GM12878 (cell line): ENCODE data around the gene MYO15B. TPM values are rescaled to one million over a fixed set of nuclear protein-coding genes. Genes with fewer than 3 reads are reported as not detected.

Experiments
- ATAC-seq: fragments of 200-7000 bp; cut with Tn5 transposase; 3 replicates; pipeline ENCODE4 v1.9.1; 2020; ENCODE audit warnings: mild to moderate bottlenecking, moderate library complexity
- BruUV-seq: library from RNA; stranded (reverse); fragments of 400-500 nt; replicated peaks from 2 replicates; lab custom pipeline; 2021; lab: Mats Ljungman, UMichigan
- CTCF ChIA-PET: fragments of 300-600 bp; sonication (Branson Sonifier 250); formaldehyde crosslinking; extraction: SDS; loops from one replicate; lab custom pipeline; 2021; ENCODE audit warnings: inconsistent platforms; lab: Yijun Ruan, JAX
- POLR2A ChIA-PET: fragments of 350-600 bp; formaldehyde crosslinking; extraction: SDS; loops from one replicate; lab custom pipeline; 2021; ENCODE audit warnings: inconsistent platforms; lab: Charles Lee
- RAD21 ChIA-PET: fragments of 300-600 bp; sonication (Branson Sonifier 250); formaldehyde crosslinking; loops from one replicate; lab custom pipeline; 2023; ENCODE audit warnings: antibody characterized with exemption; ENCODE audit not compliant: unreplicated experiment; lab: Charles Lee
- SMC1A ChIA-PET: fragments of 300-600 bp; sonication (Branson Sonifier 250); formaldehyde crosslinking; loops from one replicate; lab custom pipeline; 2023; ENCODE audit not compliant: unreplicated experiment, uncharacterized antibody; lab: Charles Lee
- DNase-seq: peaks from one replicate; pipeline ENCODE4 v3.0.0-alpha.2; 2011; ENCODE audit warnings: low read depth, low spot score
- FAIRE-seq: peaks from 3 replicates; lab custom pipeline; 2011; peaks lifted over from hg19 to GRCh38; lab: Jason Lieb, UNC
- H2AFZ ChIP-seq: 2 replicates; pipeline ENCODE4 v1.6.0; 2011; ENCODE audit warnings: low read depth, low read length, control low read depth; ENCODE audit not compliant: control insufficient read depth
- H3K27ac ChIP-seq: 2 replicates; pipeline ENCODE4 v1.5.1; 2011; ENCODE audit warnings: control low read depth; ENCODE audit not compliant: control insufficient read depth, insufficient read depth
- H3K27me3 ChIP-seq, 2 experiments: replicated peaks in 1 of 2; 2 replicates each; pipeline versions ENCODE4 v1.6.0 to v1.6.1; 2011; ENCODE audit warnings: low read length in 1 of 2; ENCODE audit not compliant: control insufficient read depth in 2 of 2, insufficient read depth in 2 of 2
- H3K36me3 ChIP-seq, 2 experiments: 2 replicates each; pipeline ENCODE4 v1.5.1; 2011; ENCODE audit warnings: low read length in 1 of 2; ENCODE audit not compliant: control insufficient read depth in 2 of 2, insufficient read depth in 2 of 2
- H3K4me1 ChIP-seq: 2 replicates; pipeline ENCODE4 v1.6.1; 2011; ENCODE audit warnings: mild to moderate bottlenecking, low read length, moderate library complexity, mixed read lengths; ENCODE audit not compliant: control insufficient read depth, insufficient read depth
- H3K4me2 ChIP-seq: 2 replicates; pipeline ENCODE4 v1.6.0; 2011; ENCODE audit warnings: control low read depth; ENCODE audit not compliant: control insufficient read depth, insufficient read depth
- H3K4me3 ChIP-seq: fragments of 200-600 bp; sonication (generic); 2 replicates; pipeline ENCODE4 v1.5.1; 2016
- H3K79me2 ChIP-seq: 2 replicates; pipeline ENCODE4 v1.6.0; 2011; ENCODE audit warnings: low read length; ENCODE audit not compliant: control insufficient read depth, insufficient read depth
- H3K9ac ChIP-seq: 2 replicates; pipeline ENCODE4 v1.8.0; 2011; ENCODE audit warnings: low read length, control low read depth, mixed read lengths; ENCODE audit not compliant: control insufficient read depth, insufficient read depth
- H3K9me3 ChIP-seq: replicated peaks from 3 replicates; pipeline ENCODE4 v1.5.1; 2011; ENCODE audit warnings: mild to moderate bottlenecking, low read length; ENCODE audit not compliant: control insufficient read depth, insufficient read depth
- H4K20me1 ChIP-seq: 2 replicates; pipeline ENCODE4 v1.6.0; 2011; ENCODE audit not compliant: control insufficient read depth, insufficient read depth
- CBX3 ChIP-seq: fragments of 200-600 bp; sonication (generic); IDR thresholded peaks from 2 replicates; pipeline ENCODE4 v1.6.1; 2016; ENCODE audit warnings: low read depth, borderline replicate concordance
- DPF2 ChIP-seq: fragments of 450-650 bp; IDR thresholded peaks from 2 replicates; pipeline ENCODE4 v1.6.1; 2017; ENCODE audit warnings: mild to moderate bottlenecking
- EP300 ChIP-seq, 2 experiments: fragments of 150-350 bp in 1 of 2; IDR thresholded peaks; 2 replicates each; pipeline ENCODE4 v1.6.1; 2011 to 2012; ENCODE audit warnings: low read depth in 2 of 2, low read length in 2 of 2, borderline replicate concordance in 1 of 2, improper control_type of control experiment in 1 of 2, inconsistent platforms in 1 of 2; ENCODE audit not compliant: control insufficient read depth in 1 of 2
- HDAC6 ChIP-seq: fragments of 200-600 bp; sonication (generic); IDR thresholded peaks from one replicate; pipeline ENCODE4 v1.8.0; 2017; ENCODE audit warnings: antibody characterized with exemption; ENCODE audit not compliant: unreplicated experiment
- IRF4 ChIP-seq: IDR thresholded peaks from 2 replicates; pipeline ENCODE4 v1.6.1; 2011; ENCODE audit warnings: low read depth, low read length
- SMAD5 ChIP-seq: IDR thresholded peaks from 2 replicates; pipeline ENCODE4 v1.6.1; 2016; ENCODE audit warnings: antibody characterized with exemption, low read depth
- SREBF2 ChIP-seq: IDR thresholded peaks from 2 replicates; pipeline ENCODE4 v1.6.1; 2012; ENCODE audit warnings: mild to moderate bottlenecking, low read length
- ZNF384 ChIP-seq: IDR thresholded peaks from 2 replicates; pipeline ENCODE4 v1.6.1; 2012; ENCODE audit warnings: low read depth, mild to moderate bottlenecking, low read length, improper control_type of control experiment, borderline replicate concordance
- WGBS: methylation state at CpG from one replicate; pipeline ENCODE4 v1.1.6; 2016; ENCODE audit warnings: low lambda C conversion rate; ENCODE audit not compliant: insufficient replicate concordance, insufficient coverage; ENCODE audit errors: missing lambda C conversion rate; 5-methylcytosine and 5-hydroxymethylcytosine counted together
- in situ Hi-C: fragments of 300-500 bp; cut with MboI; formaldehyde crosslinking; loops from 9 replicates; pipeline ENCODE4 v1.14.3; 2018; ENCODE audit warnings: mixed read lengths
- intact Hi-C: fragments of 100-400 bp; cut with micrococcal nuclease; formaldehyde crosslinking; loops from one replicate; pipeline ENCODE4 v1.14.2; 2022; ENCODE audit not compliant: unreplicated experiment
- polyA plus RNA-seq, 11 experiments: library from polyadenylated mRNA; depleted of rRNA in 4 of 11; unstranded in 6 of 11; stranded (reverse) in 5 of 11; fragments of >200 nt; fragmentation: Nextera tagmentation in 4 of 11; fragmentation: Illumina TruSeq in 1 of 11; extraction: Ambion mirVana in 4 of 11; extraction: Trizol in 1 of 11; gene quantifications; 1 replicate in 1 of 11; 2 replicates in 10 of 11; pipeline versions ENCODE4 v1.2.1 to v1.2.3, GENCODE V29; 2011 to 2016; ENCODE audit warnings: inconsistent platforms in 2 of 11, missing spikeins in 2 of 11, low read depth in 1 of 11
- total RNA-seq, 4 experiments: library from RNA; depleted of rRNA in 3 of 4; stranded (reverse); fragments of >200 nt in 3 of 4; fragmentation: Illumina TruSeq in 1 of 4; extraction: Trizol in 1 of 4; gene quantifications; 2 replicates each; pipeline versions ENCODE4 v1.2.1 to v1.2.3, GENCODE V29; 2013 to 2021
- TF ChIP-seq, protein P1 (sequence below): fragments of 450-650 bp; IDR thresholded peaks from 2 replicates; pipeline ENCODE4 v1.6.1; 2017; ENCODE audit warnings: borderline replicate concordance
- TF ChIP-seq, protein P2 (sequence below): fragments of 450-650 bp; formaldehyde crosslinking; IDR thresholded peaks from 2 replicates; pipeline ENCODE4 v1.4.0; 2020; ENCODE audit warnings: mild to moderate bottlenecking, moderate library complexity
- TF ChIP-seq, protein P3 (sequence below): IDR thresholded peaks from 2 replicates; pipeline ENCODE4 v1.6.1; 2012; ENCODE audit warnings: improper control_type of control experiment, low read depth, low read length; ENCODE audit not compliant: insufficient replicate concordance

The MYO15B gene
- total and polyA plus RNA-seq, 10 of the 15 experiments (the other 5 are each of a cell fraction or from before 2014, with no cell fraction given), result 0.67 to 15.4 (median 2.3) TPM; not detected in 1

DNA sequence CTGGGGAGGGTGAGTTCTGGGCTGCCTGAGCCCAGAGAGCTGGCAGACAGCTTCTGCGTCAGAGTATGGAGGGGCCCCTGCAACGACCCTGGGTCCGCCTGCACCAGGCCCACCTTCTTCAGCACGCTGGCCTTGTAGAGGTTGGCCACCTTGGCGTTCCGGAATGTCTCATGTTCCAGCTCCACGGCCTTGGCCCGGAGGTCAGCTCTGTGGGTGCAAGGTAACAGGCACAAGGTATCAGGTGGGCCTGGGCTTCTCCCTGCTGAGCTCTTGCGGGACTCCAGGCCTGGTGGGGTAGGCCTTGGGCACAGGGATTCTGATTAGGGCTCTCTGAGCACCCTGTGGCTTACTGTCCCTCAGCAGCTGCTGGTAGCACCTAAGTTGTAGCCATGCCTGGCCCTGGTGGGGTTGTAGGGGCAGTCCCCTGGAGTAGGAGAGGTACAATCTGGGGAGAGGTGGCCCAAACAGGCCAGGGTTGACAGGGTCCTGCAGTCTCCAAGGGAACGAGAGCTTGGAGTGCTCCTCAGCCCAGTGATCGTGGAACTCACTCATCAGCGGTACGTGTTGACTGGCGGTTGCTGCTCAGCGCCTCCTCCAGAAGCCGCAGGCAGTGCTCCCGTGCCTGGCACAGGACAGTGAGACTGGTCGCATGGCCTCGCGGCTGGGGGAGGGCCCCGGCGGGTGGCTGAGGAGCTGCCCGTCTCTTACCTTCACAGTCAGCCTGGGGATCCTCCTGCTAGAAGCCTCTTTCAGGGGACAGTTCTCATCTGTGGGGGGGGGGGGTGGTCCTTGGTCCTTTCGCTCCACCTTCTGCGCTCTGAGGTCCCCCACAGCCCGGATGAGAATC, 42.7 kb downstream of the MYO15B start:
- BruUV-seq, result no TSS peak
- no peak overlapping the region for H2AFZ ChIP-seq
- H3K9me3 ChIP-seq, result no peaks in the 10 kb centered on the region
- POLR2A ChIA-PET, result no interaction called here
- H3K9ac ChIP-seq, result no peak overlapping the region
- SMC1A ChIA-PET, result no interaction called here
- ATAC-seq (no peak), DNase-seq (no peak), FAIRE-seq (no peak)
- no peaks in the 10 kb centered on the region for H3K27me3 ChIP-seq
- no peaks in the 10 kb centered on the region for H4K20me1 ChIP-seq
- intact Hi-C loops, result no loop called here
- in situ Hi-C loops, result loop anchor here (10.0 kb wide), 1 partner anchor 115 kb away; no protein-coding TSS in a partner anchor
- CTCF ChIA-PET, result interaction anchor here (0.9 to 13.0 kb wide), 4 partner anchors 23 to 123 kb away, joined by 3 to 349 read pairs (median 172); a partner anchor contains a TSS
- no peaks in the 10 kb centered on the region for H3K79me2 ChIP-seq
- RAD21 ChIA-PET, result interaction anchor here (6.3 kb wide), 1 partner anchor 118 kb away, joined by 148 read pairs; no protein-coding TSS in a partner anchor
- WGBS, result 81% methylated on average over 24 of the region's 26 CpGs
- no peak overlapping the region for H3K27ac ChIP-seq
- H3K4me2 ChIP-seq, result no peak overlapping the region
- H3K4me1 ChIP-seq, result peaks cover 8% of the 10 kb centered on the region
- H3K4me3 ChIP-seq, result no peak overlapping the region
- peaks cover 0 to 2% of the 10 kb centered on the region in 2 experiments; a peak in 2 of 4 replicates for H3K36me3 ChIP-seq
- TF ChIP-seq IRF4, result no peak
- no peak for TF ChIP-seq EP300 (IDR thresholded peaks at IDR 0.05; ENCODE audit: borderline replicate concordance in 1 of 2, control insufficient read depth in 1 of 2, low read depth in 2 of 2, low read length in 2 of 2)
- TF ChIP-seq, protein P1, sequence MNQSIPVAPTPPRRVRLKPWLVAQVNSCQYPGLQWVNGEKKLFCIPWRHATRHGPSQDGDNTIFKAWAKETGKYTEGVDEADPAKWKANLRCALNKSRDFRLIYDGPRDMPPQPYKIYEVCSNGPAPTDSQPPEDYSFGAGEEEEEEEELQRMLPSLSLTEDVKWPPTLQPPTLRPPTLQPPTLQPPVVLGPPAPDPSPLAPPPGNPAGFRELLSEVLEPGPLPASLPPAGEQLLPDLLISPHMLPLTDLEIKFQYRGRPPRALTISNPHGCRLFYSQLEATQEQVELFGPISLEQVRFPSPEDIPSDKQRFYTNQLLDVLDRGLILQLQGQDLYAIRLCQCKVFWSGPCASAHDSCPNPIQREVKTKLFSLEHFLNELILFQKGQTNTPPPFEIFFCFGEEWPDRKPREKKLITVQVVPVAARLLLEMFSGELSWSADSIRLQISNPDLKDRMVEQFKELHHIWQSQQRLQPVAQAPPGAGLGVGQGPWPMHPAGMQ, result no peak
- TF ChIP-seq, protein P2, sequence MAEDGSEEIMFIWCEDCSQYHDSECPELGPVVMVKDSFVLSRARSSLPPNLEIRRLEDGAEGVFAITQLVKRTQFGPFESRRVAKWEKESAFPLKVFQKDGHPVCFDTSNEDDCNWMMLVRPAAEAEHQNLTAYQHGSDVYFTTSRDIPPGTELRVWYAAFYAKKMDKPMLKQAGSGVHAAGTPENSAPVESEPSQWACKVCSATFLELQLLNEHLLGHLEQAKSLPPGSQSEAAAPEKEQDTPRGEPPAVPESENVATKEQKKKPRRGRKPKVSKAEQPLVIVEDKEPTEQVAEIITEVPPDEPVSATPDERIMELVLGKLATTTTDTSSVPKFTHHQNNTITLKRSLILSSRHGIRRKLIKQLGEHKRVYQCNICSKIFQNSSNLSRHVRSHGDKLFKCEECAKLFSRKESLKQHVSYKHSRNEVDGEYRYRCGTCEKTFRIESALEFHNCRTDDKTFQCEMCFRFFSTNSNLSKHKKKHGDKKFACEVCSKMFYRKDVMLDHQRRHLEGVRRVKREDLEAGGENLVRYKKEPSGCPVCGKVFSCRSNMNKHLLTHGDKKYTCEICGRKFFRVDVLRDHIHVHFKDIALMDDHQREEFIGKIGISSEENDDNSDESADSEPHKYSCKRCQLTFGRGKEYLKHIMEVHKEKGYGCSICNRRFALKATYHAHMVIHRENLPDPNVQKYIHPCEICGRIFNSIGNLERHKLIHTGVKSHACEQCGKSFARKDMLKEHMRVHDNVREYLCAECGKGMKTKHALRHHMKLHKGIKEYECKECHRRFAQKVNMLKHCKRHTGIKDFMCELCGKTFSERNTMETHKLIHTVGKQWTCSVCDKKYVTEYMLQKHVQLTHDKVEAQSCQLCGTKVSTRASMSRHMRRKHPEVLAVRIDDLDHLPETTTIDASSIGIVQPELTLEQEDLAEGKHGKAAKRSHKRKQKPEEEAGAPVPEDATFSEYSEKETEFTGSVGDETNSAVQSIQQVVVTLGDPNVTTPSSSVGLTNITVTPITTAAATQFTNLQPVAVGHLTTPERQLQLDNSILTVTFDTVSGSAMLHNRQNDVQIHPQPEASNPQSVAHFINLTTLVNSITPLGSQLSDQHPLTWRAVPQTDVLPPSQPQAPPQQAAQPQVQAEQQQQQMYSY (CRISPR knock-in tag), result no peak
- TF ChIP-seq SREBF2, result no peak
- no peak for TF ChIP-seq SMAD5
- TF ChIP-seq, protein P3, sequence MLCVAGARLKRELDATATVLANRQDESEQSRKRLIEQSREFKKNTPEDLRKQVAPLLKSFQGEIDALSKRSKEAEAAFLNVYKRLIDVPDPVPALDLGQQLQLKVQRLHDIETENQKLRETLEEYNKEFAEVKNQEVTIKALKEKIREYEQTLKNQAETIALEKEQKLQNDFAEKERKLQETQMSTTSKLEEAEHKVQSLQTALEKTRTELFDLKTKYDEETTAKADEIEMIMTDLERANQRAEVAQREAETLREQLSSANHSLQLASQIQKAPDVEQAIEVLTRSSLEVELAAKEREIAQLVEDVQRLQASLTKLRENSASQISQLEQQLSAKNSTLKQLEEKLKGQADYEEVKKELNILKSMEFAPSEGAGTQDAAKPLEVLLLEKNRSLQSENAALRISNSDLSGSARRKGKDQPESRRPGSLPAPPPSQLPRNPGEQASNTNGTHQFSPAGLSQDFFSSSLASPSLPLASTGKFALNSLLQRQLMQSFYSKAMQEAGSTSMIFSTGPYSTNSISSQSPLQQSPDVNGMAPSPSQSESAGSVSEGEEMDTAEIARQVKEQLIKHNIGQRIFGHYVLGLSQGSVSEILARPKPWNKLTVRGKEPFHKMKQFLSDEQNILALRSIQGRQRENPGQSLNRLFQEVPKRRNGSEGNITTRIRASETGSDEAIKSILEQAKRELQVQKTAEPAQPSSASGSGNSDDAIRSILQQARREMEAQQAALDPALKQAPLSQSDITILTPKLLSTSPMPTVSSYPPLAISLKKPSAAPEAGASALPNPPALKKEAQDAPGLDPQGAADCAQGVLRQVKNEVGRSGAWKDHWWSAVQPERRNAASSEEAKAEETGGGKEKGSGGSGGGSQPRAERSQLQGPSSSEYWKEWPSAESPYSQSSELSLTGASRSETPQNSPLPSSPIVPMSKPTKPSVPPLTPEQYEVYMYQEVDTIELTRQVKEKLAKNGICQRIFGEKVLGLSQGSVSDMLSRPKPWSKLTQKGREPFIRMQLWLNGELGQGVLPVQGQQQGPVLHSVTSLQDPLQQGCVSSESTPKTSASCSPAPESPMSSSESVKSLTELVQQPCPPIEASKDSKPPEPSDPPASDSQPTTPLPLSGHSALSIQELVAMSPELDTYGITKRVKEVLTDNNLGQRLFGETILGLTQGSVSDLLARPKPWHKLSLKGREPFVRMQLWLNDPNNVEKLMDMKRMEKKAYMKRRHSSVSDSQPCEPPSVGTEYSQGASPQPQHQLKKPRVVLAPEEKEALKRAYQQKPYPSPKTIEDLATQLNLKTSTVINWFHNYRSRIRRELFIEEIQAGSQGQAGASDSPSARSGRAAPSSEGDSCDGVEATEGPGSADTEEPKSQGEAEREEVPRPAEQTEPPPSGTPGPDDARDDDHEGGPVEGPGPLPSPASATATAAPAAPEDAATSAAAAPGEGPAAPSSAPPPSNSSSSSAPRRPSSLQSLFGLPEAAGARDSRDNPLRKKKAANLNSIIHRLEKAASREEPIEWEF, result no peak
- no peak for TF ChIP-seq DPF2
- TF ChIP-seq HDAC6, result no peak
- TF ChIP-seq CBX3, result no peak
- TF ChIP-seq ZNF384, result no peak
